Measurements from ENCODE around the gene INSR. TPM values are rescaled to one million over a fixed set of nuclear protein-coding genes. Genes with fewer than 3 reads are reported as not detected.

The INSR gene
- total RNA-seq, 1 donor from 2014 or later: 7.9 TPM

DNA sequence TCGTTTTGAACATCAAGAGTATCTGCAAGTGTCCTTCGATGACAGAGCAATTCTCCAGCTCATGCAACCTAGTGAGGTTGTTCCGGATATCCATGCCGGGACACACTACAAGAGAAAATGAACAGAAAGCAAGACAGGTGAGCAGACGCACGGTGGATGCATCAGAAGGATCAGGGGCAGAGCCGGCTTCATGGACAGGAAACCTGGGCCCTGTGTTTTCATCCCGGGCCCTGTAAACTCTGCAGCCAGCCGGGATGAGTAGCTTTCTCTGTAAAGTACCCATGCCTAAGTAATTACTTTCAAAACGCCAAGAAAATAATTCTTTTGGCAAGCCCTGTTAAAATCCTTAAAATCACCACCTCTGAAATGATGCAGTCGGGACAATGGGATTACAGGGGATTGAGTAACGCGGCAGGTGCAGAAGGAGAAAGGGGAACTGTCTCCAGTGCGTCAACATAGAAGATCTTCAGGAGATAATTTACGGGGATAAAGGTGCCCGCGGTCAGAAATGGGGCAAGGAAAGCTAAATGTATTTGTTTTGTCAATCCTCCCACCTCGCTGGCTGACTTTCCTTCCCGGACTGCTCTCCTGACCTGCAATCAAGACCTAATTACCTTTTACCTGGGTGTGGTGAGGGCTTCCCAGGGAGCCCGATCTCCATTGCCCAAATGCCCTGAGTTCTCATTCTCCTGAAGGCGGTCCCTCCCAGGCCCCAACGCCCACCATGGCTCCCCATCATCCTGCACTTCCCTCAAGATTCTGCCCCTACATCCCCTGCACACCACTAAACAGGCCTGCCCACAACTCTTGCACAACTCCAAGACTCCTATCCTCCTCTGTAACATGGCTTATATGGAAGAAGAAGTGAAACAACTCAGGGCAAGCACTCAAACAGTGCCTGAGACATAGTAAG is 26.2 kb downstream of the INSR start:
- no peaks in the 10 kb centered on the region for H3K27me3 Mint-ChIP-seq (ENCODE audit: low read depth, unreplicated experiment)
- no peaks in the 10 kb centered on the region for H3K36me3 ChIP-seq (ENCODE audit: insufficient read depth, low read length)
- no peak overlapping the region for H3K27ac ChIP-seq (ENCODE audit: low read depth, low read length)
- no peak overlapping the region for H3K4me3 Mint-ChIP-seq (ENCODE audit: unreplicated experiment)
- H3K4me3 ChIP-seq (ENCODE audit: insufficient read depth, low read depth, low read length): no peak overlapping the region
- no peaks in the 10 kb centered on the region for H3K4me1 ChIP-seq (ENCODE audit: insufficient read depth, low read length)
- H4K20me1 ChIP-seq (ENCODE audit: insufficient read depth, low read length): no peaks in the 10 kb centered on the region
- peaks cover 11% of the 10 kb centered on the region for H3K36me3 Mint-ChIP-seq (ENCODE audit: low read depth, unreplicated experiment)
- H3K4me2 ChIP-seq (ENCODE audit: low read length): no peak overlapping the region
- H3K27me3 ChIP-seq (ENCODE audit: insufficient read depth, low read length): no peaks in the 10 kb centered on the region
- FAIRE-seq (no peak), DNase-seq (ENCODE audit: low read depth) (no peak)
- no peaks in the 10 kb centered on the region for H3K9me3 ChIP-seq (ENCODE audit: insufficient read depth, low read depth, low read length)
- no peak for TF ChIP-seq EZH2 (IDR thresholded peaks at IDR 0.05; ENCODE audit: insufficient read depth, low read length)
- TF ChIP-seq, protein P1, sequence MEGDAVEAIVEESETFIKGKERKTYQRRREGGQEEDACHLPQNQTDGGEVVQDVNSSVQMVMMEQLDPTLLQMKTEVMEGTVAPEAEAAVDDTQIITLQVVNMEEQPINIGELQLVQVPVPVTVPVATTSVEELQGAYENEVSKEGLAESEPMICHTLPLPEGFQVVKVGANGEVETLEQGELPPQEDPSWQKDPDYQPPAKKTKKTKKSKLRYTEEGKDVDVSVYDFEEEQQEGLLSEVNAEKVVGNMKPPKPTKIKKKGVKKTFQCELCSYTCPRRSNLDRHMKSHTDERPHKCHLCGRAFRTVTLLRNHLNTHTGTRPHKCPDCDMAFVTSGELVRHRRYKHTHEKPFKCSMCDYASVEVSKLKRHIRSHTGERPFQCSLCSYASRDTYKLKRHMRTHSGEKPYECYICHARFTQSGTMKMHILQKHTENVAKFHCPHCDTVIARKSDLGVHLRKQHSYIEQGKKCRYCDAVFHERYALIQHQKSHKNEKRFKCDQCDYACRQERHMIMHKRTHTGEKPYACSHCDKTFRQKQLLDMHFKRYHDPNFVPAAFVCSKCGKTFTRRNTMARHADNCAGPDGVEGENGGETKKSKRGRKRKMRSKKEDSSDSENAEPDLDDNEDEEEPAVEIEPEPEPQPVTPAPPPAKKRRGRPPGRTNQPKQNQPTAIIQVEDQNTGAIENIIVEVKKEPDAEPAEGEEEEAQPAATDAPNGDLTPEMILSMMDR (IDR thresholded peaks at IDR 0.05; ENCODE audit: insufficient read depth, low read depth, low read length): no peak
- H2AFZ ChIP-seq (ENCODE audit: low read depth, low read length): no peak overlapping the region
- H3K9ac ChIP-seq (ENCODE audit: low read length): no peak overlapping the region
- no peaks in the 10 kb centered on the region for H3K9me3 Mint-ChIP-seq (ENCODE audit: unreplicated experiment)
- H3K4me1 Mint-ChIP-seq (ENCODE audit: low read depth, unreplicated experiment): no peaks in the 10 kb centered on the region
- H3K79me2 ChIP-seq (ENCODE audit: insufficient read depth, low read length): no peaks in the 10 kb centered on the region
- H3K27ac Mint-ChIP-seq (ENCODE audit: unreplicated experiment): no peak overlapping the region

DNA sequence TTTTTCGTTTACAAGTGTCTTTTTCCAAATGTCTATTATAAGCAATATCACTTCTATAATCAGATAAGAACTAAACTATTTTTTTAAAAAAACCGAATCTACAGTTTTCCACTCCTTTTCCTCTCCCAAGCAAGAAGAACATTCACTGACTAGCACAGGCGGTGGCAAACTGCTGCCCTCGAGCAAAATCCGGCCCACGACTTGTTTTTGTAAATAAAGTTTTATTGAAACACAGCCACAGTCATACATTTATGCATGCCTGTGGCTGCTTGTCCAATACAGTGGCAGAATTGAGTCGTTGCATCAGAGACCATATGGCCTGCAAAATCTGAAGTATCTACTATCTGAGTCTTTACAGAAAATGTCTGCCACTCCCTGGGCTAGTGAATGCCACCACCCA is 27.4 kb downstream of the INSR start:
- Histone ChIP-seq H3K9me3 (ENCODE audit: insufficient read depth, low read depth, low read length) (no peaks in the 10 kb centered on the region), H3K4me3 (ENCODE audit: insufficient read depth, low read depth, low read length) (no peak overlapping the region), H4K20me1 (ENCODE audit: insufficient read depth, low read length) (no peaks in the 10 kb centered on the region), H3K9ac (ENCODE audit: low read length) (no peak overlapping the region), H2AFZ (ENCODE audit: low read depth, low read length) (no peak overlapping the region), H3K4me2 (ENCODE audit: low read length) (no peak overlapping the region), H3K79me2 (ENCODE audit: insufficient read depth, low read length) (no peaks in the 10 kb centered on the region), H3K4me1 (ENCODE audit: insufficient read depth, low read length) (no peaks in the 10 kb centered on the region), H3K27ac (ENCODE audit: low read depth, low read length) (no peak overlapping the region), H3K36me3 (ENCODE audit: insufficient read depth, low read length) (no peaks in the 10 kb centered on the region), H3K27me3 (ENCODE audit: insufficient read depth, low read length) (no peaks in the 10 kb centered on the region)
- DNase-seq (ENCODE audit: low read depth): no peak
- H3K27me3 Mint-ChIP-seq (ENCODE audit: low read depth, unreplicated experiment): no peaks in the 10 kb centered on the region
- H3K36me3 Mint-ChIP-seq (ENCODE audit: low read depth, unreplicated experiment): peaks cover 11% of the 10 kb centered on the region
- no peak overlapping the region for H3K4me3 Mint-ChIP-seq (ENCODE audit: unreplicated experiment)
- no peak overlapping the region for H3K27ac Mint-ChIP-seq (ENCODE audit: unreplicated experiment)
- TF ChIP-seq EZH2 (IDR thresholded peaks at IDR 0.05; ENCODE audit: insufficient read depth, low read length): no peak
- TF ChIP-seq, protein P1 (IDR thresholded peaks at IDR 0.05; ENCODE audit: insufficient read depth, low read depth, low read length): no peak
- FAIRE-seq: no peak
- no peaks in the 10 kb centered on the region for H3K4me1 Mint-ChIP-seq (ENCODE audit: low read depth, unreplicated experiment)
- H3K9me3 Mint-ChIP-seq (ENCODE audit: unreplicated experiment): no peaks in the 10 kb centered on the region

DNA sequence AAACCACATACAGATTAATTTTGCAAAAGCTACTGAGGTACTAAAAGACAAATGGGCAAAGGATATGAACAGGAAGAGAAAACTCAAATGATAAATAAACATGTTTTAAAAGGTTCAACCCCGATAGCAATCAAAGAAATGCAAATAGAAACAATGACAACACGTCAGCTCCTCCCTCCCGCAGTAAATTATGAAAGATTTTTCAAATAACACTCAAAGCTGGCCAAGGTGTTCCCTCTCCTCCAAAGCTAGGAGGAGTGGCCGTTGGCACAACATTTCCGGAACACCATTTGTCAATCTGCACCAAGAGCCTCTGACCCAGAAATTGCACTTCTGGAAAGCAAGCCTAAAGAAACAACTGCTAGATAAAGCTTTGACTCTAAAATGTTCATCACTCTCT is 28.3 kb downstream of the INSR start:
- H3K79me2 ChIP-seq (ENCODE audit: insufficient read depth, low read length): no peaks in the 10 kb centered on the region
- H3K4me1 ChIP-seq (ENCODE audit: insufficient read depth, low read length): no peaks in the 10 kb centered on the region
- no peak overlapping the region for H3K27ac ChIP-seq (ENCODE audit: low read depth, low read length)
- no peak overlapping the region for H3K4me3 ChIP-seq (ENCODE audit: insufficient read depth, low read depth, low read length)
- Mint-ChIP-seq H3K27ac (ENCODE audit: unreplicated experiment) (no peak overlapping the region), H3K4me3 (ENCODE audit: unreplicated experiment) (no peak overlapping the region), H3K36me3 (ENCODE audit: low read depth, unreplicated experiment) (peaks cover 9% of the 10 kb centered on the region), H3K9me3 (ENCODE audit: unreplicated experiment) (no peaks in the 10 kb centered on the region), H3K4me1 (ENCODE audit: low read depth, unreplicated experiment) (no peaks in the 10 kb centered on the region), H3K27me3 (ENCODE audit: low read depth, unreplicated experiment) (no peaks in the 10 kb centered on the region)
- no peaks in the 10 kb centered on the region for H3K27me3 ChIP-seq (ENCODE audit: insufficient read depth, low read length)
- H3K4me2 ChIP-seq (ENCODE audit: low read length): no peak overlapping the region
- no peak overlapping the region for H3K9ac ChIP-seq (ENCODE audit: low read length)
- no peaks in the 10 kb centered on the region for H3K9me3 ChIP-seq (ENCODE audit: insufficient read depth, low read depth, low read length)
- no peak overlapping the region for H2AFZ ChIP-seq (ENCODE audit: low read depth, low read length)
- TF ChIP-seq EZH2 (IDR thresholded peaks at IDR 0.05; ENCODE audit: insufficient read depth, low read length): no peak
- TF ChIP-seq, protein P1 (IDR thresholded peaks at IDR 0.05; ENCODE audit: insufficient read depth, low read depth, low read length): no peak
- DNase-seq (ENCODE audit: low read depth) (no peak), FAIRE-seq (no peak)
- H4K20me1 ChIP-seq (ENCODE audit: insufficient read depth, low read length): peaks cover 3% of the 10 kb centered on the region
- no peaks in the 10 kb centered on the region for H3K36me3 ChIP-seq (ENCODE audit: insufficient read depth, low read length)

Measured in astrocyte (in vitro differentiated cells and primary cell).